ENCODE data around the gene SLC22A15.
A peak's percentile ranks its signal among the peaks of the same experiment; 100 is the strongest.
"Not testable (repeated sequence)": the region's sequence is repeated elsewhere in the genome, so short reads cannot be mapped to it uniquely, and the experiment has no call there.

Gene SLC22A15

DNA sequence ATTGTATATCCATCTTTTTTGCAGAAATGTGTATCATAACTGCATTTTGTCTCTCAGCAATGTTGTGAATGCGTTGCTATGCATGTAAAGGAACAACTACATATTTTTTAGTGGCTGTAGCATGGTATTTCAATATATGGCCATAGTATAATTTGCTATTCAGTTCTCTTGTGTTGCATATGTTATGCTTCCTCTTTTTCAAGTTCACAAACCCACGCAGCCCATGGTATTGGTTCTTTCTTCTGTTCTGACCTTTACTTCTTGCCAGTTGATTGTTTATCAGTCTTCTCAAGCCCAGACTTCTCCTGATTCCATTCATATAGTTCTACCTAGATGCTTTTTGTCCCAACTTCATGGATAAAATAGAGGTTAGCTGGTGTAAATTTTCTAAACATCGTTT is 6.1 kb downstream of the SLC22A15 start:
- DNase-seq = no peak

- no peak for DNase-seq
Measured at GRCh38 chr1:115983584-115983983, 7.3 kb downstream of the SLC22A15 start.

GRCh38 chr1:115987623-115988022 is 11.3 kb downstream of the SLC22A15 start:
- DNase-seq = no peak

- no peak for DNase-seq
Measured at GRCh38 chr1:115988953-115989352, 12.6 kb downstream of the SLC22A15 start.

DNA sequence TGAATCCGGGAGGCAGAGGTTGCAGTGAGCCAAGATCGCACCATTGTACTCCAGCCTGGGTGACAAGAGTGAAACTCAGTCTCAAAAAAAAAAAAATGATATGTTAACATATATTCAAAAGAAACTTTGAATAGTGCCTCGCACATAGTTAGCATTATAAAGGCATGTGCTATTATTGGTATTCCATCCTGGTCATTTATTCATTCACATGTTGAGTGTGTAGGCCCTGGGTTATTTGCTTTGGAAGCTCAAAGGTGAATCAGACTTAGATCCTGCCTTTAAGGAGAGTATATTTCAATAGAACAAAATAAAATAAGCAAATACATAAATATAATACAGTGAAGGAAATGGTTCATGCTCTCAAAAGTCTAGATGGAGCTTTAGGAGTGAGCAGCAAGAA is 13.4 kb downstream of the SLC22A15 start:
- no peak for DNase-seq

DNA sequence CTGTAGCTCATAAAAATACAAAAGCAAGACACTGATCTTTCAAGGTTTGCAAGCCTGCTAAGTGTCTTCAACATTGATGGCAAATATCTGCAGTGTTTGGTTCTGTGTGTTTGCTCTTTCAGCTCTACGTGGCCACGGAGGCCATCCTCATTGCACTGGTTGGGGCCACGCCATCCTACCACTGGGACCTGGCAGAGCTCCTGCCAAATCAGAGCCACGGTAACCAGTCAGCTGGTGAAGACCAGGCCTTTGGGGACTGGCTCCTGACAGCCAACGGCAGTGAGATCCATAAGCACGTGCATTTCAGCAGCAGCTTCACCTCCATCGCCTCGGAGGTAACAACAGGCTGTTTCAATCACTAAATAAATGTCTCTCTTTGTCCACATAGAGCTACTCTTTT is 15.6 kb downstream of the SLC22A15 start:
- DNase-seq = no peak

GRCh38 chr1:115997921-115998320 is 21.6 kb downstream of the SLC22A15 start:
- not testable (repeated sequence) for DNase-seq

DNA sequence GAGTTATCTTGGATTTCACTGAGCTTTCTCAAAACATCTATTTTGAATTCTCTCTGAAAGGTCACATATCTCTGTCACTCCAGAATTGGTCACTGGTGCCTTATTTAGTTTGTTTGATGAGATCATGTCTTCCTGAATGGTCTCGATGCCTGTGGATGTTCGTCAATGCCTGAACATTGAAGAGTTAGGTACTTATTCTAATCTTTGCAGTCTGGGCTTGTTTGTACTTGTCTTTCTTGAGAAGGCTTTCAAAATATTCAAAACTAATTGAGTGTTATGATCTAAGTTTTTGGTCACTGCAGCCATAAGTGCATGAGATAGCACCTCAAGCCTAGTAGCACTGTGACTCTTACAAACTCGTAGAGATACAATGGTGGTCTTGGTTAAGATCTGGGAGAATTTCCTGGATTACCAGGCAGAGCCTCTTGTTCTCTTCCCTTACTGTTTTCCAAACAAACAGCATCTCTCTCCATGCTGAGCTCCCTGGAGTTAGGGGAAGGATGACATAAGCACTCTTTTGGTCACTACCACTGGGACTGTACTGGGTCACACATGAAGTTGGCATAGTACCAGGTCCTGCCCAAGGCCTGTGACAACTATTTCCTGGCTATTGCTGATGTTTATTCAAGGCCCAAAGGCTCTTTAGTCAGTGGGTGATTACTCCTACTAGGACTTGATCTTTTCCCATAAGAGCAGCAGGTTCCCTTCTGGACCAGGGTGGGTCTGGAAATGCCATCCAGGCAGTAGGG is 25.6 kb downstream of the SLC22A15 start:
- no peak for DNase-seq

DNA sequence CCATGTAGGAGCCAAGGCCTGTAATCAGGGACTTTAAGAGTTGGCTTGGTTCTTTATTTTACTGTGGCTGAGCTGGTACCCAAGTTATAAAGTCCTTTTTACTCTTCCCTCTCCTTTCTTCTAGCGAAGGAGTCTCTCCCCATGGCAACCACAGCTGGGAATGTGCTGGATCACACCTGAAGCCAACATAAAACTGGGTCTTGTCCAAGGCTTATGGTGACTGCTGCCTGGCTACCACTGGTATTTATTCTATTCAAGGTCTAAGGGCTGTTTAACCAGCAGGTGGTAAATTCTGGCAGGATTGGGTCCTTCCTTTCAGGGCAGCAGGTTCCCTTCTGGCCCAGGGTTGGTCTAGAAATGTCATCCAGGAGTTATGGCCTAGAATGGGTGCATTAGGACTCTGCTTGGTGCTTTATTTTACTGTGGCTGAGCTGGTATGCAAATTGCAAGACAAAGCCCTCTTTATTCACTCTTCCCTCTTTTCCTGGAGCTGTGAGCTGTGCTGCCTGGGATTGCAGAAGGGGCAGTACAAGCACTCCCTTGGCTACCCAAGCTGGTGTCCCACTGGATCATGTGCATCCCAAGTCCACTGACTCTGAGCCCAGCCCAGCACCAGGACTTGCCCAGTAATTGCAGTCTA is 26.6 kb downstream of the SLC22A15 start:
- no peak for DNase-seq

DNA sequence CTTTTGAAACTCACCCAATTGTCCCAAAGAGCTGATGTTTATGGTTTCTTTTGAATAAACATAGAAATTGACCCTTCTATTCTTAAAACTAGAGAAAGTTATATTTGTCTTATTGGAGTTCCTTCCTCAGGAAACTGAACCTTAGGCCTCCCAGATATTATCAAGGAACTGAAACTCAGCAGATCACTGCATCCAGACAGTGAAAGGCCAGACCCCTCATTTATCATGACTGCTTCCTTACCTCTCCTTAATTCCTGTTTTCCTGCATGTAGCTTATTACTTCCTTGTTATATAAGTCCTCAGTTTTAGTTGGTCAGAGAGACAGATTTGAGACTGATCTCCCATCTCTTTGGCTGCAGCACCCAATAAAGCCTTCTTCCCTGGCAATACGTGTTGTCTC is 27.5 kb downstream of the SLC22A15 start:
- no peak for DNase-seq

DNA sequence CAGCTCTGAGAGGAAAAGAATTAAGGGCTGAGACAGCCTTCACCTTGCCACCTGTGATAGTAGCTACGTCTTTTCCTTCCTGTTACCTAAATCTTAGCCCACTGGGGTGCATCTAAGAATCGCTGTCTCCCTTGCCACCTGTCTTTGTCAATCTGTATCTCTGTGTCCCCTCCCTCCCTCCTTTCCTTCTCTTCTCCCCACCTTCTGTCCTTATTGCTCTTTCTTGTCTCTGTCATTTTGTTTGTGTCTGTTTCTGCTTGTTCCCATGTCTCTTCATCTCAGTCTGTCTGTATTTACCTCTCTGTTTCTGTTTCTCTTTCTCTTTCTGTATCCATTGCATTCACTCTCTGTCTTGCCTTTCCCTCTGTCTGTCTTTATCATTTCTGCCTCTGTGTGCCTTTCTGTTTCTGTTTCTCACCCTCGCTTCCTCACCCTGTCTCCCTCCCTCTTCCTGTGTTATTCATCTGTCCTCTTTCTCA is 30.2 kb downstream of the SLC22A15 start:
- no peak for DNase-seq

DNA sequence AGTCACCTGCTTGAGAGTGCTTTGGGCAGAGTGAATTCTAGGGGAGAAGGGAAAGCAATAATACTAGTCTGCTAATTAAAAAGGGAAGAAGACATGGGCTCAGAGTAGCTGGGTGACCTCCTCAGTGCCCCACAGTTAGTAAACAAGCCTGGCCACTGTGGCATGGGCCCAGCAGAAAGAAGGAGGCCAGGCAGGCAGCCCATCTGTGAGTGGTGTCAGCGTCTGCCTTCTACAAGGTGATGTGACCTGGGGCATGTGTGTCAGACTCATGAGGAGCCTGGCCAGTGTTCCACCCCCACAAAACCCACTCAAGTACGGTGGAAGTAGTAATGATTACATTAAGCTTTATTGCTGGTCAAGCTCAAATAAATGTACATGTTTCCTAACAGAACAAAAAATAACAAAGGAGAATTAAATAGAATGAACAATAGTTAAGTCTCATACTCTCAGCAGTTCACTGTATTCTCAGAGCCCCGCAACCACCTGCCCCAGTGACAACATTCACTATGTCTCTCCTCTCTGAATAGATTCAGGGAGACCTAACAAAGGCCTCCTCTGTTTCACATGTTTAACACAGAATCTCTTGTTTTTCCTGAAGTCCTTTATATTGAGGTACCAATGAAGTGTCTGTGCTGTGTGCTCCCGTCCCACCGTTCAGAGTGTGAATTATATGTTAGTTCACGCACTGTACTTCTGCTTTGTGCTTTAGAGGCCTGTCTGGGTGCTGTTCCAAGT is 32.5 kb downstream of the SLC22A15 start:
- no peak for DNase-seq

GRCh38 chr1:116012716-116013115 is 36.4 kb downstream of the SLC22A15 start:
- DNase-seq = no peak

GRCh38 chr1:116015679-116016078 is 39.4 kb downstream of the SLC22A15 start:
- DNase-seq = no peak

DNA sequence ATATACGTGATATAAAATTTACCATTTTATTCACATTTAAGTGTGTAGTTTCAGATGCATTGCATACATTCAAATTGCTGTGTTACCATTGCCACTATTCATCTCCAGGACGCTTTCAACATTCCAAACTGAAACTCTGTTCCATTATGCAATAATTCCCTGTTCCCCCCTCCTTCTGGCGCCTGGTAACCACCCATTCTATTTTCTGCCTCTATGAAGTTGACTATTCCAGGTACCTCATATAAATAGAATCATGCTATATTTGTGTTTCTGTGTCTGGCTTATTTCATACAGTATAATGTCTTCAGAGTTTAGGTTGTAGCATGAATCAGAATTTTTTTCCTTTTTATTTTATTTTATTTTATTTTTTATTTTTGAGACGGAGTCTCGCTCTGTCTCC is 41.7 kb downstream of the SLC22A15 start:
- no peak for DNase-seq

DNA sequence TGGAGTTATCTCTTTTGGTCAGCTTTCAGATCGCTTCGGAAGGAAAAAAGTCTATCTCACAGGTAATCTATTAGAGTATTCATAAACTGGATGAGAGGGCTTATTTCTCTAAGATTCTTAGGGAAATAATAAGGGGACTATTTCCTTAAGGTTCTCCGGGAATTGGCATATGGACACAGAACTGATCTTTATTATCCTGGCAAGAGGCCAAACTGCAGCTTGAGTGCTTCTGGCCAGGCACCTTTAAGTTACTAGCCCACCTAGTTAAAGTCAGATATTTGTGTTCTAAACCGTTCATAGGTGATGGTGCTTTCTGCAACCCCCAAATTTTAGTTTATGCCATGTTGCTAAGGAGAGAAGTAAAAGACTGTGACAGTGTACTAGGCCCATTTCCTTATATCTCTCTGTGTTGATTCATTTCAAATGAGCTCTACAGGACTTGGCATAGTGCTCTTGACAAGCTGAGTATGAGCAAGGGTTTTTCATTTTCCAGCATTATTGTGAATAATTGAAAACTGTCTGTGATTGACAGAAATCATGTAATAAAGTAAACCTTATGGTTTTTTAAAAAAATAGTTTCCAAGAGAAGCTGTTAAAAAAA is 43.4 kb downstream of the SLC22A15 start:
- DNase-seq = no peak

DNA sequence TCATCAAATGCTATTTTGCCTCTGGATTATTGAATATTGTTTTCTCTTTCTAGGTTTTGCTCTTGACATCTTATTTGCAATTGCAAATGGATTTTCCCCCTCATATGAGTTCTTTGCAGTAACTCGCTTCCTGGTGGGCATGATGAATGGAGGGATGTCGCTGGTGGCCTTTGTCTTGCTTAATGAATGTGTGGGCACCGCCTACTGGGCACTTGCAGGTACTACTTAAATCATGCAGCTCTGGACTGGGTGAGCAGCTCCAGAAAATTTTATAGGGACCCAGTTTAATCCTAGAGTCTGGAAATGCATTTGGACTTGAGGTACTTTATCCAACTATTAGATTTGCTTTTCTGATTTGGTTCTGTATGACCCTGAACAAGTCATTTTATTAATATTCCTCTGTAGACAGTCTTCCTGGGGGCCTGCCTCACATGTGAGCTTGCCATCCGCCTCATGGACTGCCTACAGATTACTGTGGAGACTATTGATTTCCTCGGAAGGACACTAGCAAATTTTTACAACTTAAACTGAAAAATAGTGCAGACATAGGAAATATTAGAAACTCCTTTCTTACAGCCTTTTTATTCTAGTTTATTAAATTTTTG is 44.5 kb downstream of the SLC22A15 start:
- peak in 1 of 2 experiments; percentile 14 for DNase-seq

DNA sequence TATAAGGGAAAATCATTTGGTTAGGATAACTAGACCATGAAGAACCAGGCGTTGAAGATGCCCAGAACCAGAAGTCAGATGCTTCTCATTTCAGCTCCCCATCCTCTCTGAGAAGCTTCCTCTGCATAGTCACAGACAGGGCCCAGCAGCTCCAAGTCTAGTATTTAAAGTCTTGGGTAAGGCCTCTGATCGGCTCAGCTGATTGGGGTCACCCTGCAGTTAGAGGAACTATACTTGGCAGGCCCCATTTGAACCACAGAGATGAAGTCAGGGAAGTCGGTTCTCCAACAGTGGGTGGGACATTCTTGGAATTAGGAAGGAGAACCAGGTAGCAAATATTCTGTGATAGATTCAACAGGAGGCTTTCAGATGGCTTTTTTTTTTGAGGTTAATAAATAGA is 48.3 kb downstream of the SLC22A15 start:
- no peak for DNase-seq

GRCh38 chr1:116026631-116027030 is 50.3 kb downstream of the SLC22A15 start:
- DNase-seq = no peak

DNA sequence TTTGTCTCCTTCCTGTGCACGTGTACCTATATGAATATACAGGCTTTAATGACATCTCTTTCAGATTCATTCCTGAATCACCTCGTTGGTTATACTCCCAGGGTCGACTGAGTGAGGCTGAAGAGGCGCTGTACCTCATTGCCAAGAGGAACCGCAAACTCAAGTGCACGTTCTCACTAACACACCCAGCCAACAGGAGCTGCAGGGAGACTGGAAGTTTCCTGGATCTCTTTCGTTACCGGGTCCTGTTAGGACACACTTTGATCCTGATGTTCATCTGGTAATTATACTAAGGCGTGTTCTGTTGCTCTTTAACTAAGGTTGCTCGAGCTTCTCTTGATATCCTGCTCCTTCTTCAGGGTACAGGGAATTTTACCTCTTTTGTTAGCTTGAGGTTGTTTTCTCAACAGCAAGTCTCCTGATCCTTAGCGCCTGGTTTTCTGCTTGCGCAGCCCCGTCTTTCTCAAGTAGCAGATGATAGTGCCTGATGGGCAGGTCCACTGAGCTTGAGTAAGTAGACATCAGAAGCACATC is 55.1 kb downstream of the SLC22A15 start:
- no peak for DNase-seq

DNA sequence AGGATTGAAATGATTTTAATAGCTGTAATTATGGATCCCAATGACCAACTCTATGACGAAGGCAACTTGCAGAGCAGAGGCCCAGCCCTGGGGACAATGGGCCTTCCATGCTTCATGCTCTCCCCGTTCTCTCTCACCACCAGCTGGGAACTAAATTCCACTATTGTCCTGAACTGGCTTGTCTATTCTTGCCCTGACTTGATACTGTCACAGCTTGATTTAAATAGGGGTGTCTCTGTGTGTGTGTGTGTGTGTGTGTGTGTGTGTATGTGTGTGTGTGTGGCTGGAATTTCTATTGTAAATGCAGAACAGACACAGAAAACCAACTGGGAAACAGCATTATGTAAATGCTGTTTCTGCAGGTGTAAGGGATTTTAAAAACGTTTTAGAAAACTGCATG is 57.0 kb downstream of the SLC22A15 start:
- DNase-seq = peak; percentile 51 to 68

- DNase-seq = no peak
Measured at GRCh38 chr1:116036255-116036654, 59.9 kb downstream of the SLC22A15 start.

DNA sequence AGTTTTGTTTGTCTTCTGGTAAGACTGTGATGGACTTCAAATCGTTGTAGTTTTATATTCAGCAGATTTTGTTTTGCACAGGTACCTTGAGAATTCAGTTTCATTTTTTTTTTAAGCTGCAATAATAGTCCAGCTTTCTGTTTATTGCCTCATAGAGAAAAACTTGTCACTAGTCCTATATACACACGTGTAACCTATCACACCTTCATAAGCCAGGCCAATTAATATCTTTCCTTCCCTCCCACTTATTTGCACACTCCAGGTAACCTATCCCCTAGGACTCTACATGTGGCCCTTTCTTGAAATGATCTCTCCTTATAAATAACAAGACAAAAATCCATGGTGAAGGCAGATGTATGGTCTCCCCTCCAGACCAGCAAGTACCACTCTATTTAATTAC is 62.4 kb downstream of the SLC22A15 start:
- DNase-seq = no peak

Data from NCI-H1930 (cell line).